HepG2 (cell line): ENCODE results near the gene NKD2.

Experiments used
- DR1 ChIP-seq: sonication (generic); formaldehyde crosslinking; IDR thresholded peaks from 2 replicates; pipeline ENCODE4 v1.8.0; 2021; ENCODE audit warnings: mild to moderate bottlenecking, missing genetic modification reagents, inconsistent platforms
- ETV6 ChIP-seq: sonication (generic); formaldehyde crosslinking; conservative IDR thresholded peaks from 2 replicates; pipeline ENCODE4 v1.4.0; 2020; ENCODE audit warnings: missing genetic modification reagents
- RNF2 ChIP-seq: fragments of 450-650 bp; conservative IDR thresholded peaks from 2 replicates; pipeline ENCODE4 v1.6.1; 2016; ENCODE audit warnings: low read depth
- ZBTB33 ChIP-seq: sonication (generic); formaldehyde crosslinking; IDR thresholded peaks from 2 replicates; pipeline ENCODE4 v1.4.0; 2020; ENCODE audit warnings: missing genetic modification reagents

- TF ChIP-seq ZBTB33 (CRISPR knock-in tag), result no peak
- no peak for TF ChIP-seq RNF2
- TF ChIP-seq ETV6 (CRISPR knock-in tag), result no peak
- no peak for TF ChIP-seq DR1
Observed at GRCh38 chr5:1012900-1013237, 4.3 kb downstream of the NKD2 start.
